PFSK-1 (cell line): ENCODE results near the gene CHRM1.

Experiments
- FOXP2 ChIP-seq: optimal IDR thresholded peaks from 2 replicates; pipeline ENCODE3; 2011; ENCODE audit warnings: borderline replicate concordance, control low read depth, inconsistent platforms; ENCODE audit not compliant: insufficient read depth; ENCODE audit errors: extremely low read length, extremely low read depth
- POLR2AphosphoS5 ChIP-seq: IDR thresholded peaks from 2 replicates; pipeline ENCODE4 v1.6.1; 2012; ENCODE audit warnings: low read depth, mild to moderate bottlenecking, control low read depth, low read length, moderate library complexity
- SIN3A ChIP-seq: IDR thresholded peaks from 2 replicates; pipeline ENCODE4 v1.6.1; 2012; ENCODE audit warnings: mild to moderate bottlenecking, low read length, moderate library complexity, borderline replicate concordance; ENCODE audit not compliant: insufficient read depth
- TAF1 ChIP-seq: IDR thresholded peaks from 2 replicates; pipeline ENCODE4 v1.6.1; 2012; ENCODE audit warnings: low read length, control low read depth, borderline replicate concordance; ENCODE audit not compliant: insufficient read depth
- TF ChIP-seq, protein P1 (sequence below), 2 experiments: IDR thresholded peaks; 2 replicates each; pipeline versions ENCODE4 v1.6.1 to v1.8.0; 2011 to 2012; ENCODE audit warnings: low read depth in 2 of 2, low read length in 2 of 2, control low read depth in 1 of 2, inconsistent platforms in 1 of 2, mild to moderate bottlenecking in 1 of 2, moderate library complexity in 1 of 2; ENCODE audit not compliant: insufficient read depth in 1 of 2

CHRM1 gene

DNA sequence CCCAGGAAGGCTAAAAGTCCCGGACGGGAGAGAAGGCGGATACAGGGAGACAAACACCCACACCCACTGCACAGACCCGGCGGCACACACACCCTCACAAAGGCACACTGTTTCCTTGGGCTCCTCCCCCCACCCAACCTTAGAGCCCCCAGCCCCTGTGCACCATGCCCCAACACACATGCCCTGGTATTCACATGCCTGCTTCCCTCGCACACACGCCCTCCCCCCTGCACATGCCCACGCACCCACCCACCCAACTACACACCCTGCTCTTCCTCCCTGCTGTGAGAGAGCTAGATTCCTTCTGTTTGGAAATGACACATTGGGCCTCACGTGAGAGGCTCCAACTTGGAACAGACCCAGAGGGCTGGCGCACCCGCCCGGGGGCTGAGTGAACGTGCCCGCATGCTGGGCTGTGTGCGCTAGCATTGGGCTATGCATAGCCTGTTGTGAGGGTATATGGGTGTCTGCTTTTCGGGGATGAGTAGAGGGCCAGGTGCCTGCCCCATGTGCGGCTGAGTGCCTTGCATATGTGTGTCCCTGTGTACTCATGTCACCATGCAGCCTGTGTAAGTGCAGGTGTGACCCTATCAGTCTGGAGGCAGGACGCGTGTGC is 518 bp upstream of the CHRM1 start:
- TF ChIP-seq SIN3A: no peak
- no peak for TF ChIP-seq FOXP2
- no peak for TF ChIP-seq POLR2AphosphoS5

DNA sequence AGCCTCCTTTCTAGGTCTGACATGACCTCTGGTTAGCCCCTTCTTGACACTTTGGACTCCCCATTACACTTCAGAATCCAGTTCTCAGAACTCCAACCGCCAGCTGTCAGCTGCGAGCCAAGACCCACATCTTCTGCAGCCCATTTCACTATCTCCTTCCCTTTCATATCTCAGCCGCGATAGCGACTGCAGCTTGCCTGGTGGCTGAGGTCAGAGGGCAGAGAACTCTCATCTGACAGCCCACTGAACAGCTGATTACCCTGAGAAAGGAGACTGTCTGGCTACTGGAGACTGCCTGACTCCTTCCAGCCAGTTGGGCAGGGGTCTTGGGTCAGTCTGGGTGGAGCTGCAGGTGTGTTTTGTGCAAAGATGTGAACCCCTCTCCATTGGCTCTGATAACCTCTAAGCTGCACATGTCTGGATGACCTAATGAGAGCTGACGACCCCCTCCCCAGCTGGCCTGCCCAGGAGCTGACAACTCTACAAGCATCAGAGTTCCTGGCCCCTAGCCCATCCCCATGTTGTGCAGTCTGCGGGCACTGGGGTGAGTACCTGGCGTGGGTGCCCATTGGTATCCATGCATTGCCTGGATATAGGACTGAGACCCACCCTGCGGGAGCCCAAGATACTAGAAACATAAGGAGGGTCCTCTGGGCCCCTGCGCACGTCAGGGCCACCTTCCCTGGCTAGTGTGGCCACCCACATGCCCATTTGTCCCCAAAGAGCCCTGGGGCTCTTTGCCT is 1.1 kb downstream of the CHRM1 start:
- TF ChIP-seq FOXP2 (no peak), TAF1 (no peak), POLR2AphosphoS5 (no peak), SIN3A (no peak)
- TF ChIP-seq, protein P1, sequence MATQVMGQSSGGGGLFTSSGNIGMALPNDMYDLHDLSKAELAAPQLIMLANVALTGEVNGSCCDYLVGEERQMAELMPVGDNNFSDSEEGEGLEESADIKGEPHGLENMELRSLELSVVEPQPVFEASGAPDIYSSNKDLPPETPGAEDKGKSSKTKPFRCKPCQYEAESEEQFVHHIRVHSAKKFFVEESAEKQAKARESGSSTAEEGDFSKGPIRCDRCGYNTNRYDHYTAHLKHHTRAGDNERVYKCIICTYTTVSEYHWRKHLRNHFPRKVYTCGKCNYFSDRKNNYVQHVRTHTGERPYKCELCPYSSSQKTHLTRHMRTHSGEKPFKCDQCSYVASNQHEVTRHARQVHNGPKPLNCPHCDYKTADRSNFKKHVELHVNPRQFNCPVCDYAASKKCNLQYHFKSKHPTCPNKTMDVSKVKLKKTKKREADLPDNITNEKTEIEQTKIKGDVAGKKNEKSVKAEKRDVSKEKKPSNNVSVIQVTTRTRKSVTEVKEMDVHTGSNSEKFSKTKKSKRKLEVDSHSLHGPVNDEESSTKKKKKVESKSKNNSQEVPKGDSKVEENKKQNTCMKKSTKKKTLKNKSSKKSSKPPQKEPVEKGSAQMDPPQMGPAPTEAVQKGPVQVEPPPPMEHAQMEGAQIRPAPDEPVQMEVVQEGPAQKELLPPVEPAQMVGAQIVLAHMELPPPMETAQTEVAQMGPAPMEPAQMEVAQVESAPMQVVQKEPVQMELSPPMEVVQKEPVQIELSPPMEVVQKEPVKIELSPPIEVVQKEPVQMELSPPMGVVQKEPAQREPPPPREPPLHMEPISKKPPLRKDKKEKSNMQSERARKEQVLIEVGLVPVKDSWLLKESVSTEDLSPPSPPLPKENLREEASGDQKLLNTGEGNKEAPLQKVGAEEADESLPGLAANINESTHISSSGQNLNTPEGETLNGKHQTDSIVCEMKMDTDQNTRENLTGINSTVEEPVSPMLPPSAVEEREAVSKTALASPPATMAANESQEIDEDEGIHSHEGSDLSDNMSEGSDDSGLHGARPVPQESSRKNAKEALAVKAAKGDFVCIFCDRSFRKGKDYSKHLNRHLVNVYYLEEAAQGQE (IDR thresholded peaks at IDR 0.05; ENCODE audit: insufficient read depth in 1 of 2, low read depth in 2 of 2, low read length in 2 of 2): no peak

DNA sequence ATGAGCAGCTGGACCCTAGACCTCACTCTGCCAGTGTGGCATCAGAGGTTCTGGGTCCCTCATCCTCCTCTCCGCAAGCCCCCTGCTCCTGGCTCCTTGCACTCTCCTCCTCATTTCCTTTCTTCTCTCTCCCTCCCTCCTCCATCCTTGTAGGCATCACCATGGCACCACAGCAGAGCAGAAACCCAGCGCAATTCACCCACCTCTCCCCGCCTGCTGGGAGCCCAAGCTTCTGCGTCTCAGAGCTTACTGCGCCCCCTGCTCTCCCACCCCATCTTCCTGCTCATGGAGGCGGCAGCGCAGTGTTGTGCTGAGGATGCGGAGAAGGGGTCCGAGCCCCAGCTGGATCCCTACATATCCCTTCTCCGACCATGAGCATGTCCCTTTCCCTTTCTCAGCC is 1.7 kb downstream of the CHRM1 start:
- TF ChIP-seq FOXP2 (no peak), SIN3A (no peak), POLR2AphosphoS5 (no peak), TAF1 (no peak)
- TF ChIP-seq, protein P1 (IDR thresholded peaks at IDR 0.05; ENCODE audit: insufficient read depth in 1 of 2, low read depth in 2 of 2, low read length in 2 of 2): no peak

DNA sequence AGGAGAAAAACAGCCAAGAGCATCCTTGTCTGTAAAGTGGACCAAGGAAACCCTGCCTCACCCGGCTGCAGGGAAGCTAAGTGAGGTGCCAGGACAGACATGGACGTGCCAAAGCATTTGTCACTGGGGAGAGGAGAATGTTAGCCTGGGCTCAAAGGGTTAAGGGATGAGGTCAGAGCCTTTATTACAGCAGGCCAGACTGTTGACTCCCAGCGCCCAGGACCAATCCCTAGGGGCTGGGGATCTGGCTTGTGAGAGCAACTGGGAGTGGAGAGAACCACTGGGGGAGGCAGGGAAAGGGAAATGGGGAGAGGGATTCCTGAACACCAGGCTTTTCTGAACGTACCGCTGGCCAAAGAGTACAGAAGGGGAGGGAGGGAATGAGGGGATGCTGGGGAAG is 2.6 kb downstream of the CHRM1 start:
- TF ChIP-seq, protein P1 (IDR thresholded peaks at IDR 0.05; ENCODE audit: insufficient read depth in 1 of 2, low read depth in 2 of 2, low read length in 2 of 2): no peak
- TF ChIP-seq FOXP2 (no peak), POLR2AphosphoS5 (no peak), TAF1 (no peak), SIN3A (no peak)

DNA sequence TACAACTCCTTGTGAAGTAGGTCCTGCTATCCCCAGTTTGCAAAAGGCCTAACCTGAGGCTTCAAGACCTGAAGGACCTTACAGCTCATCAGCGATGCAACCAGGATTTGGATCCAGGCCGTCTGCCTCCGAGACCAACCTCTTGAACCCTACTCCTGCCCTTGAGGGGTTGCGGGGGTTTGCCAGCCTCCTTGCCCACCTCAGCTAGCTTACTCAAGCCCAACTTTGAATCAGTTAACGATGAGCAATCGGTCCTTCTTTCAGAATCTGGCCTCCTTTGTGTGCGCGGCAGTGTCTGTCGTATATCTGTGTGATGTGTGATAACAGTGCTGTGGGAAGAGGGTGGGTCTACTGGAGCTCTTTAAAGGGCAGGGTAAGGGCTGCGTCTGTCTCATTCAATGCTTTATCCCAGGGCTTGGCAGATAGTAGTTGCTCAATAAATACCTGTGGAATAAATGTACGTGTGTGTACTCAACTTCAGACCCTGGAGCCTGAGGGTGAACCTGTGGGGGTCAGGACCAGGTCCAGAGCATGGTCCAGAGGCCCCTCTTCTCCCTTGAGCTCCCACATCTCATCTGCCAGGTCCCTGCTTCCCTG is 3.2 kb downstream of the CHRM1 start:
- TF ChIP-seq, protein P1 (IDR thresholded peaks at IDR 0.05; ENCODE audit: insufficient read depth in 1 of 2, low read depth in 2 of 2, low read length in 2 of 2): no peak
